CD4-positive, alpha-beta T cell treated with Interleukin-6 for 4 hours (primary cell): Measurements from ENCODE around the gene INTS1.
A peak's percentile ranks its signal among the peaks of the same experiment; 100 is the strongest.

Experiments
- DNase-seq: peaks from one replicate; pipeline ENCODE4 v3.0.0-alpha.2; 2020; ENCODE audit warnings: mixed read lengths

The INTS1 gene

DNA sequence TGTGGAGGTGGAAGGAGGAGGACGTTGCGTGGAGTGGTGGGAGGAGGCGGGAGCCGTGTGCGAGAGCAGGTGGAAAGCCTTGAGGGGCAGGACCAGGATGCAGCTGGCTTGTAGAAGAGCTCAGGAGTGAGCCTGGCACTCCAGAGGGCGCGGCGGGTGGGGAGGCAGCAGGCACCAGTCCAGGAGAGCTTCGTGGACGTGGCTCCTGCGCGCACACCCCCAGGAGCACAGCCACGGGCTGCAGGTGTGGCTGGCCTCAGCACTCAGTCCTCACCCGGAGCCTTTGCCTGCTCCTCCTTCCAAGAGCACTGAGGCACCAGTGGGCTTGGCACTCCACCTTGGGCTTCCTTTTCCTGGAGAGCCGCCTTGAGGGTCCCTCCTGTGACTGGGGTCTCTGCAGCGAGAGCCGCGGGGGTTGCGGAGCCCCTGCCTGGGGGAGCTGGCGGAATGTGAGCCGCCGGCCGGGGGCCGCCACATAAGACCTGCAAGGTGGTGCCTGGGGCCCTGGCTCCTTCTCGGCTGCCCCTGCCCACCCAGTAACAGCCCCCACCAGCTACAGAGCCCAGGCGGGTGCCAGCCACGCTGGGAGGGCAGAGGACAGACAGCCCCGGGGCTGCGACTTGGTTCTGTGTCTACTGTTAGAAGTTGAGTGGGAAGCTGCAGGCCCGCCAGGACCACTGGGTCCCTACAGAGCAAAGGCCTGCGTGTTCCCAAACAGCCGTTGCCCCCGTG, 37.4 kb upstream of the INTS1 start:
- no peak for DNase-seq

GRCh38 chr7:1540776-1541271, 36.6 kb upstream of the INTS1 start:
- no peak for DNase-seq

- no peak for DNase-seq
These were observed 35.9 kb upstream of the INTS1 start for GRCh38 chr7:1539882-1540775.

DNA sequence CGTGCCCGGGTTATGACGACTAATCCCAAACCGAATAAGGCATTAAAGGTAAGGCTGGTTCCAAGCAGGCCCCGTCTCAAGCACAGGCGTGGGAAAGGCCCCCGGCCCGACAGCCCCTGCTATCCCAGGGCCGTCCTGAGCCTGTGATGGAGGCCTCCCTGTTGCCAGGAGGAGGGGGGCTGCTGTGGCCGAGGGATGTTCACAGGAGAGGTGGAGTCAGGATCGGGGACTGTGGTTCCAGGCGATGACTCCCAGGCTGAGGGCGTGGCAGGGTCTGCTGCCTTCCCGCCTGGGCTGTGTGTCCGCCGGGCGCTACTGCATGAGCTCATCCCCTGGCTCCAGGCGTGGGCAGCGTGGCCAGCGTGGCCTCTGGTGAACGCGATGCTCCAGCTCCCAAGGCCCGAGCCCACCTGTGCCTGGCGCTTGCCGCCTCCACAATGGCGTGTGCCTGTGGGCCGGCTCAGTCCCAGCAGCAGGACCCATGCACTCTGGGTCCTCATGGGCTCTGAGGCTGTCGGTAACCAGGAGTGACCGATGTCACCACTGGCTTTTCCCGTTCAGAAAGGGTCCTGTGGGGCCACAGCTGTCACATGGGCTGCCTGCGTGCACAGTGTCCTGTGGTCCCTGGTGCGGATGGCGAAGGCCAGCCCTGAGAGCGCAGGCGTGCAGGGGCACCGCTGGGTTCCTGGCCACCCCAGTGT, 35.1 kb upstream of the INTS1 start:
- DNase-seq = no peak

DNA sequence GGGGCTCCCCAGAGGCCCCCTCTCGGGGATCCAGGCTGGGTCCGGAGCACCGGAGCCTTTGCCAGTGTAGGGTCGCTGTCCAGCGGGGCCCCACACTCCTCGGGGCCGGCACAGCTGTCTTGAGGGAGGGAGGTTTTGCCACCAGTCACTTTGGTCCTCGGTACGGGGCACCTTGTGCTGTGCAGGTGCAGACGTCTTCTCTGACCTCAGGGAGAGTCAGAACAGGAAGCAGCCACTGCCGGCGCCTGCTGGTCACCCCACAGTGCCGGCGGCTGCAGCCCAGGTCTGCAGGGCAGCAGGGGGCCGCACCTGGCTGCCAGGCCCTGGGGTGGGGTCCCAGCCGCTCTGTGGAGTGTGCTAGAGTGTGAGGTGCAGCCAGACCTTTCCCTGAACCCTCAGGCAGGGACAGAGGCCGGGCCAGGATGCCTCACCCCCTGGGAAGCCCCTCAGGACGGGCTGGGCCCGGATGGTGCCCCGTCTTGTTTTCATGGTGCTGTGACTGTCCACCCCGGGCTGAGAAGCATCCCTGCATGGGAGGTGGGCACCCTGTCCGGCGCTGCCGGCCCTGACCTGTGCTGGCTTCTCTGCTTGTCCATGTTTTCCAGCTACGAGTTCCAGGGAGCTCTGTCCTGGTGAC, 34.5 kb upstream of the INTS1 start:
- DNase-seq = no peak

DNA sequence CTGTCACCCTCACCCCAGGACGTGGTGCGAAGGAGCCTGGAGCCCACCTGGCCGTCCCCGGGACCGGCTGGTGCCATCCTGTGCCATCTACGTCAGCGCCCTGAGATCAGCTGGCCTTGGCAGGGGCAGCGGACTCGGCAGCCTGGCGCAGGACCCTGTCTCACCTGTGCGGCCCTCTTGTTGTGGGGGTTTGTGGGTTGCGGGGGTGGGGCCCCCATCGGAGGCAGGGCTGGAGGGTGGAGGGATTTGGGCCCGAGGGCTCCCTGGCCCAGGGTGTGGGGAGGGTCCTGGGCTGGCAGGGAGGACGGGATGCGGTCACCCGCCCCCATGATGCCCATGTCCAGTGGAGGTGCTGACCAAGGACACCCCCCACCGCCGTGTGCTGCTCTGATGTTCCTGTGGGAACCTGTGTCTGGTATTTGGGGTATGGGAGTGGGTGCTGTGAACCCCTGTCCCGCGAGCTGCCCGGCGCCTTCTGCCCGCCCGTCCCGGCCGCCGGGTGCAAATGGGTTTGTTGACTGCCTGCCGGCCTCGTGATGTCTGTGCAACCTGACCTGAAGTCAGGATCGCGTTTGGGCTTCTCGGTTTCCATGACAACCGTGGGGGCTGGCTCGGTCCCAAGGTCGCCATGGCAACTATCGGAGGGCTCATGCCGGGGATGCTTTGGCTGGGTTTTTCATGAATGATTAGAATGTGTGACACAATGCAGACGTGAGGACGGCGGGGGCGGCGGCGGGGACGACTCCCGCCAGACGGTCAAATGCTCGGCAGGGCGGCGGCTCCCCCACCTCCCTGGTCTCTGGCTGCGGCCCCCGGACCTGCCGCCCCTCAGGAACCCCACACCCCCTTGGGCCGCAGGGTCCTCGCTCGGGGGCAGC, 33.6 kb upstream of the INTS1 start:
- DNase-seq = no peak

- no peak for DNase-seq
These were observed 32.8 kb upstream of the INTS1 start for GRCh38 chr7:1536743-1537534.

- no peak for DNase-seq
These were observed 32.2 kb upstream of the INTS1 start for GRCh38 chr7:1536455-1536742.

DNA sequence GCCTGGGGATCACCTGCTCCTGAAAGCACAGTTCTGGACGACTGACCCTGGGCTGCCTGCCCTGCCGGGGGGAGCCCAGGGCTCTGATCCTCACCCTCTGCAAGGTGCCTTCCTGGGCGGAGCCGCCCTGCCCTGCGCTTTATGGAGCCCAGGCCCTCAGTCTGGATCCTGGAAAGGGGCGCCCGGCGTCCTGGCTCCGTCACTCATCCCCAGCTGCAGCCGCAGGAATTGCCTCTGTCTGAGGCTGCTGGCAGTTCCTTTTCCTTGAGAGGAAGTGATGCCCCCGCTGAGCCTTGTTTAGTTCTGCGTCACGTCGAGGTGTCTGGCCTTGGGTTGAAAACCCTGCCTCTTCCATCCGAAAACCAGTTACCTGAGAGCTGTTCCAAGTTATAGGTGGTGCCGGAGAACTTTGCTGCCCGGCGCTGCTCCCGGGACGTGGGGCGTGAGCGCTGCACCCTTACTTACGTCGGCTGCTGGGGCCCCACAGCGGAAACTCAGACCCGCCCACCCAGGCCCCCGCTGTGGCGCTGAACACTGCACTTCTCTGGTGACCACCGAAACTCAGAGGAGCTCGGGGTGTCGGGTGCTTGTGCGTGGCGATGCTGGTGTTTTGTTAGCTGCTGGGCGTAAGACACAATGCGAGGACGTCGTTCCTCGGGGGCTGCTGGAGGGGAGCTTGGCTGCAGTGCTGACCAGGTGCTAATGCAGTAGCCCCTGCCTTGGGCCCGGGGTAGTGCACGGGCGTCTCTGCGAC, 31.7 kb upstream of the INTS1 start:
- no peak for DNase-seq

DNA sequence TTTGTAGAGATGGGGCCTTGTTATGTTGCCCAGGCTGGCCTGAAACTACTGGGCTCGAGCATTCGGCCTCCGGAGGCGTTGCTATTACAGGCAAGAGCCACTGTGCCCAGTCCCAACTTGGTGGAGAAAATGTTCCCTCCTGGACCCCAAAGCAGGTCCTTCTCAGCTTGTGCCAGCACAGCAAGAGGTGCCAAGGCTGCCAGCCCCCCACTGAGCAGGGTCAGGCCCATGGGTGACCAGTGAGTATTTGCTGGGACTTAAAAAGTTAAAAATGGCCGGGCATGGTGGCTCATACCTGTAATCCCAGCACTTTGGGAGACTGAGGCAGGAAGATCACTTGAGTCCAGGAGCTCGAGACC, 30.9 kb upstream of the INTS1 start:
- no peak for DNase-seq

DNA sequence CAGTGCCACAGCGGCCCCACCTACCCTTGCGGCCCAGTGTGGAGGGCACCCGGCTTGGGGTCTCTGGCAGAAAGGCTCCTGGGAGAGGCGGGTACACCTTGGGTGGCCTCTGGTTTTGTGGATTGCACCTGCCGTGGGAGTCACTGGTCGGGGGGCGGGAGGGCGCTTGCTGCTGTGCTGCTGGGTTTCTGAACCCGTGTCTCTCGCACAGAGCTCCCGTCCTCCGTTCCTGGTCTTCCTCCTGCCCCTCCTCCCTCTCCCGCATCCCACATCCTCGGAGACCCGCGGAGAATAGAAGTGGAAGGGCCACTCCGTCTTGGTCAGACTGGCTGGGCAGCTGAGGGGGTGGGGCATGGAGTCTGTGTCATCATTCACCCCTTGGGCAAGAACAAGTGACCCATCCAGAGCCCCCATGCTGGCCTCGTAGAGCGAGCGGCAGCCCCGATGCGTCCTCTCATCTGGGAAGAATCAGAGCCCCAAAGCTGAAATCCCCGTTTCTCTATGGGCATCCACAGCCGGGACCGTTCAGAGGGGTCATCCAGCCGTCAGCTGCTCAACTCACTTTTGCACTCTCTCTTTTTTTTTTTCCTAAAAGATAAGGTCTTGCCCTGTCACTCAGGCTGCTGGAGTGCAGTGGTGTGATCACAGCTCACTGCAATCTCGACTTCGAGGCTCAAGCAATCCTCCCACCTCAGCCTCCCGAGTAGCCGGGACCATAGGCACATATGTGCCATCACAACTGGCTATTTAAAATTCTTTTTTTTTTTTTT, 30.3 kb upstream of the INTS1 start:
- no peak for DNase-seq

DNA sequence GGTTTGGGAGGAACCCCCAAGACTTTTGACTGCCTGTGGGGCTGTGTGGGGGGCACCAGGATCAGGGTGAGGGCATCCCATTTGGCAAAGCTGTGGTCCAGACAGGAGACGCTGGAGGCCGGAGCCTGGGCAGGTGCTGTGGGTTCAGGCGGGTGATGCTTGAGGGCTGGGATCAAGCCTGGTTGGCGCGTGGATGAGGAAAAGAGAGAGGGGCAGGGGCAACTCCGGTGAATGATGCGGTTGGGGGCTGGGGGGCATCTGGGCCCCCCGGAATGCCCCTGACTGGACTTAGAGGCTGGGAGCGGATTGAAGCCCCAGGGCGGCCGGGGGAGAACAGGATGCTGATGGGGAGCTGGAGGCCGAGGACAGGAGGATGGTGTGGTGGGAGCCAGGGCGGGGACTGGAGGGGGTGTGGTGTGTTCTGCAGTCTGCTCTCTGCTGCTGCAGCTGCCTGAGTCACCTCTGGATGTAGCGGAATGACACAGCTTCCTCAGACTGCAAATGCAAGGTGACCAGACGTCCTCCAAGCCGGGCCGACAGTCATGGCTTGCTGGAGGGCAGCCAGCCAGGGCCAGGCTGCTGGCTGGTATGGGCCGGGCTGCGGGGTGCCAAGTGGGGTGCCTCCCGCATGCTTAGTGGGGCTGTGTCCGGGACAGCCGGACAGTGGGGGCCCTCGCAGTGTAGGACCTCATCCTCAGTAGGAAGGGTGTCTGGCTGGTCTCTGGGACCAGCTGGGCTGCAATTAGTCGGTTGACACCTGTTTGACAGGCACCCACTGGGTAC, 29.5 kb upstream of the INTS1 start:
- DNase-seq = peak; percentile 33

- no peak for DNase-seq
These were observed 29.0 kb upstream of the INTS1 start for GRCh38 chr7:1533255-1533546.

GRCh38 chr7:1532456-1533254, 28.5 kb upstream of the INTS1 start:
- DNase-seq = peak; percentile 78

DNA sequence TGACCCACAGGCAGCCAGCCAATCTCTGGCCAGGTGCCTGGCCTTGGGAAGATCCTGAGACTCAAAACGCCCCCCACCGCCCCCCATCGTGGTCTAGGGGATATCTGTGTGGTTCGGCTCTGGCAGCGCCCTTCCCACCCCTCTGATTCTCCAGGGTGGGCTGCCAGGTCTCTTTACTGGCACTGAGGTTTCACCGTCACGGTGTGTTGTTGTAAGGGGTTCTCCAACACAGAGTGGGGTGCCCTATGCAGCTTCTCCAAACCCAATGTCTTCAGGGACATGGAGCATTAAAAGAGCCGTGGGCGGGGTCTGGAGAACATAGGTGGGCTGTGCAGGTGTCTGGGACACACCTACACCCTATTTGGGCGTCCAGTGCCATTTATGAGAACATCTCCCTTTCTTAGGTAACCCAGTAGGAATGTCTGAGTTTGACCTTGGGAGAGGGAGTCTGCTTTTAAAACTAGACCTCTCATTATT, 27.8 kb upstream of the INTS1 start:
- peak; percentile 30 for DNase-seq

DNA sequence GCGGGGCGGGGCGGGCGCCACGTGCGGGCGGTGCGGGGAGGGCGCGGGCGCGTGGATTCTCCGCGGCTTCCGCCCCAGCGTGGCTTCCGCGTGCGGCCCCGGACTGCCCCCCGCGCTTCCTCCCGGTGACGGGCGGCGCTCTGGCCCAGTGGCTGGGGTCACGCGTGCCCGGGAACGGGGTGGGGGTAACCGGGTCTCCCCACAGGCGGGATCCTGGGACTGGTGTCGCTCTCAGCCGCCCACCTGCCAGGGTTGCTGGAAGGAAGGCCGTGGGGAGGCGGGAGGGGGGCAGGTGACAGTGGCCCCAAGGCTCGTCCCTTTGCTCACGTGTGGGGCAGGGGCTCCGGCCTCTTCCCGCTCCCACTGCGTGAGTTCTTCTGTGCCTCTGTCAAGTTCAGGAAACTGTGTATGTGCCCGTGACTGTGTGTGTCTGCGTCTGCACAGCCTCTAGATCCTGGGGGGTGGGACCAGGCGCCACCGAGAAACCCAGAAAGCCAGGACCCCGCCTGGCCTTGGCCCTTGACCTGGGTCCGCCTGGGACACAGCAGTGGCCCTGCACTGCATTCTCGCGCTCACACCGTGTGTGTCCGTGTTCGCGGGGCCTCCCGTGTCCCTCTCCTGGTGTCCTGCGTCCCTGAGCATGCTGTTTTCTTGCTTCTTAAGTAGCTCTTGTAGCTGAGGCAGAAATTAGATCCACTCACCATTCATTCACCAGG, 27.2 kb upstream of the INTS1 start:
- peak; percentile 66 for DNase-seq

DNA sequence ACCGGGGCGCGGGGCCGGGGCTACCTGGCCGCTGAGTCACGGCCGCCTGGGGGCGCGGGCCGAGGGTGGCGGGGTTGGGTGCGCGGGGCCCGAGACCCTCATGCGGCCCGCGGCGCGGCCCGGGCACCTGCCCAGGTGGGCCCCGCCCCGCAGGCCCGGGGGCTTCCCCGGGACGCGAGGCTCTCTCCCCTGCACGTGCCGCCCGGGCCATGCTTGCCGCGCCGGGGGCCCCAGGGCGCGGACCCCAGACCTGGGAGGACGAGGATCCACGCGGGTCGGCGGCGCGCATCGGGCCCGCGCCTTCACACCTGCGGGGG, 26.7 kb upstream of the INTS1 start:
- DNase-seq = no peak
